C4-2B (cell line): ENCODE results near the gene RNF112.

Source experiments
- ZFX ChIP-seq: fragments of 450-650 bp; IDR thresholded peaks from 2 replicates; pipeline ENCODE4 v1.6.1; 2017
- TF ChIP-seq, protein P1 (sequence below): fragments of 450-650 bp; conservative IDR thresholded peaks from 2 replicates; pipeline ENCODE4 v1.5.1; 2017; ENCODE audit warnings: mild to moderate bottlenecking

DNA sequence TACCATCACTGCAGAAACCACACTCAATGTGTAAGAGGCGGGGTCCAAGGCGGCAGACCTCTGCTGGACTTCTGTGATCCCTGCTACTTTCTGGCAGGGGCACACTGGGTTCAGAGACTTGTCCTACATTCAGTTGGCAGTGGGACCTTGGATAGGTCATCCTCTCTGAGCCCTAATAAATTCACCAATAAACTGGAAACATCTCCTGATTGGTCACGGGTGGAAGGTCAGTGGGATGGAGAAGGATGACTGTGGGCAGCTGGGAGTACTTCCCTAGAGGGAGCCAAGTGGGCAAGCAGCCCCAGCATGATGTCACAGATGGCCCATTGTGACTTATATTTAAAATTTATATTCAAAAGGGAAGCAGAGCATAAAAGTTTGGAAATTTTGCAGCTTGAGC lies 49.7 kb downstream of the RNF112 start:
- TF ChIP-seq, protein P1, sequence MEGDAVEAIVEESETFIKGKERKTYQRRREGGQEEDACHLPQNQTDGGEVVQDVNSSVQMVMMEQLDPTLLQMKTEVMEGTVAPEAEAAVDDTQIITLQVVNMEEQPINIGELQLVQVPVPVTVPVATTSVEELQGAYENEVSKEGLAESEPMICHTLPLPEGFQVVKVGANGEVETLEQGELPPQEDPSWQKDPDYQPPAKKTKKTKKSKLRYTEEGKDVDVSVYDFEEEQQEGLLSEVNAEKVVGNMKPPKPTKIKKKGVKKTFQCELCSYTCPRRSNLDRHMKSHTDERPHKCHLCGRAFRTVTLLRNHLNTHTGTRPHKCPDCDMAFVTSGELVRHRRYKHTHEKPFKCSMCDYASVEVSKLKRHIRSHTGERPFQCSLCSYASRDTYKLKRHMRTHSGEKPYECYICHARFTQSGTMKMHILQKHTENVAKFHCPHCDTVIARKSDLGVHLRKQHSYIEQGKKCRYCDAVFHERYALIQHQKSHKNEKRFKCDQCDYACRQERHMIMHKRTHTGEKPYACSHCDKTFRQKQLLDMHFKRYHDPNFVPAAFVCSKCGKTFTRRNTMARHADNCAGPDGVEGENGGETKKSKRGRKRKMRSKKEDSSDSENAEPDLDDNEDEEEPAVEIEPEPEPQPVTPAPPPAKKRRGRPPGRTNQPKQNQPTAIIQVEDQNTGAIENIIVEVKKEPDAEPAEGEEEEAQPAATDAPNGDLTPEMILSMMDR: no peak
- no peak for TF ChIP-seq ZFX
